ENCODE measurements around the gene UBE2E3.

The UBE2E3 gene

GRCh38 chr2:180980106-180980942 is at the start of gene UBE2E3:
Gene UBE2E3 (plus strand): TSS chr2:180980605. CDS start chr2:180982043, 1,438 bp downstream.
- peak in 3 of 4 experiments; percentile 56 to 65 (median 58) for DNase-seq (ENCODE audit: low read depth in 4 of 4, low spot score in 1 of 4)

GRCh38 chr2:180931841-180932240 is 48.6 kb upstream of the UBE2E3 start:
- DNase-seq (ENCODE audit: low read depth in 4 of 4, low spot score in 1 of 4): no peak

GRCh38 chr2:180933332-180933731 is 47.1 kb upstream of the UBE2E3 start:
- no peak for DNase-seq (ENCODE audit: low read depth in 4 of 4, low spot score in 1 of 4)

DNA sequence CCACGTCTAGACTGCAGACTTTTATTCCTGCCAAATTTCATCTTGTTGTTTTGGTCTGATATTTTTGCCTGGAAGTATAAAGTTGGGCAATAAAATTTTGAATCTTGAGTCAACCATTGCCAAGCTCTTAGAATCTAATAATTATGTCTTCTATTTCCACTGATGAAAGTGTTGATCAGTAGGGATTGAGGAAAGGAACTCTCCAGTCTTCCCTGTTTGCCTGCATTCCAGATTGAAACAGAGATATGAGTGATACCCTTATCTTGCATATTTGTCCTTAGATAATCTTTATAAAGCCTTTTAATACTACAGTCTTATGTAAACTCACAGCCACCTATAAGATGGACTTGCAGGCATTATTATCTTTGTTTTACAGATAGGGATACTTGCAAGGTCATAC is 45.5 kb upstream of the UBE2E3 start:
- DNase-seq (ENCODE audit: low read depth in 4 of 4, low spot score in 1 of 4): no peak

- peak in 1 of 4 experiments; percentile 1 for DNase-seq (ENCODE audit: low read depth in 4 of 4, low spot score in 1 of 4)
Observed at GRCh38 chr2:180937480-180937879, 42.9 kb upstream of the UBE2E3 start.

DNA sequence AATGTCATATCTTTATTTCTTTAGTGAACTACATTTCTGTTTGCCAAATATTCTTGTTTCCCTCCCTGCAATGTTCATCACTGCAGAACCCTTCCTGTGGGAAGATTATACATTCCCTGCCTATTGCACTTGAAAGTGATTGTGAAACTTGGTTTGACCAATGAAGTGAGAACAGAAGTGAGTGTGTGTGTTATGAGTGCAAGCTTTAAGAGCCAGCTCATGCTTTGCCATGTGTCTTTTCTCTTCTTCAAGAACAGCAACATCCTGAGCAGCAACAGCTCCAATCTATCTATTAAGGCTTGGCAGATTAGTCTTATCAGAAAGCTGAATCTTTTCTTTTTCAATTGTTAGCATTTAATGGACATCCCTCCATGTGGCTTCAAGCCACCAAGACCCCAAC is 42.0 kb upstream of the UBE2E3 start:
- DNase-seq (ENCODE audit: low read depth in 4 of 4, low spot score in 1 of 4): no peak

DNA sequence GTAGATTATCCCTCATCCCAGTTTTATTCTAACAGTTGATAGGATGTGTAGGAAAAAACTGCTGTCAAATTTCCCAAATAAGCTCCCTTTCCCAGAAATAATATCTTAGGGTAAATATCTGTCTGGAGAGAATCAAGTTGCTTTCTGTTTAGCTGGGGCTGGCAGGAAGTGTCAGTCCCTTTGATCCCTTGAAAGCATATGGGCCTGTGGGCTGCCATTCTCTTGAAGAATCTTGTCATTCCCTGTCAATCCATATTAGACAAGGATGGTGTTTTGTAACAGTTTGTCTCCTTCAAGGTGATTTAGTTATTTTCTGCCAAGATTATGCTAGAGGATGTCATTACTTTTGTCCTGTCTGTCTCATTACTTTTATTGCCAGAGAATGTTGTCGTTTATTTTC is 37.1 kb upstream of the UBE2E3 start:
- DNase-seq (ENCODE audit: low read depth in 4 of 4, low spot score in 1 of 4): no peak

- DNase-seq (ENCODE audit: low read depth in 4 of 4, low spot score in 1 of 4): no peak
Observed at GRCh38 chr2:180944372-180944771, 36.0 kb upstream of the UBE2E3 start.

DNA sequence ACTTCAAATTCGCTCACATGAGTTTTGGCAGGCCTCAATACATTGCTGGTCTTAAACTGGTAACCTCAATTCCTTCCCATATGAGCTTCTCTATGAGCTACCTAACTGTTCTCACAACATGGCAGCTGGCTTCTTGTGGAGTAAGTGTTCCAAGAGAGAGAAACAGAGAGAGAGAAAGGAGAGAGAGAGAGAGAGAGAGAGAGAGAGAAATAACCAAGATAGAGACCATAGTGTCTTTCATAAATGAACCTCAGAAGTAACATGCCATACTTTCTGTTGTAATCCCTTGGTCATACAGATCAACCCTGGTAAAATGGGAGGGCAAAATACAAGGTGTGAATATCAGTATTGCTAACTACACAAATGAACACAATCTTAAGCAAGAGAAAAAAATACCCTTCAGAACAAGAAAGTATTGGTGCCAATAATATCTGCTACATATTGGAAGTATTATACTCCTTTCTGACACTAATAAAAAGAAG is 33.2 kb upstream of the UBE2E3 start:
- DNase-seq (ENCODE audit: low read depth in 4 of 4, low spot score in 1 of 4): no peak

- DNase-seq (ENCODE audit: low read depth in 4 of 4, low spot score in 1 of 4): no peak
Observed at GRCh38 chr2:180949896-180950295, 30.5 kb upstream of the UBE2E3 start.

GRCh38 chr2:180952082-180952481 is 28.3 kb upstream of the UBE2E3 start:
- no peak for DNase-seq (ENCODE audit: low read depth in 4 of 4, low spot score in 1 of 4)

GRCh38 chr2:180952731-180953336 is 27.6 kb upstream of the UBE2E3 start:
- DNase-seq (ENCODE audit: low read depth in 4 of 4, low spot score in 1 of 4): no peak

DNA sequence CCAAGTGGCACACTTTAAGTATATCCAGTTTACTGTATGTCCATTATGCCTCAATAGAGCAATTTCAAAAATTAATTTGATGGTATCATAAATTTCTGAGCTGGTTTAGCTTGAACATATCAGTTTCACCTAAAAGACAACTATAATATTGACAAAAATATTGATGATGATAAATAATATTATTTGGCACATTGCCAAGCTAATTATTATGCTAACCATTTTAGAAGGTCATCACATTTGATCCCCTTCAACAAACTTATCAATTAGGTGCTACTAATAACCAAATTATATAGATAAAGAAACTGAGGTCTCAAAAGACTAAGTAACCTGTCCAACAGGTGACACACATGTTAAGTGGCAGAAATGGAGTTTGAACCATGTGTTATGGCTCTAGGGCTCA is 26.9 kb upstream of the UBE2E3 start:
- no peak for DNase-seq (ENCODE audit: low read depth in 4 of 4, low spot score in 1 of 4)

DNA sequence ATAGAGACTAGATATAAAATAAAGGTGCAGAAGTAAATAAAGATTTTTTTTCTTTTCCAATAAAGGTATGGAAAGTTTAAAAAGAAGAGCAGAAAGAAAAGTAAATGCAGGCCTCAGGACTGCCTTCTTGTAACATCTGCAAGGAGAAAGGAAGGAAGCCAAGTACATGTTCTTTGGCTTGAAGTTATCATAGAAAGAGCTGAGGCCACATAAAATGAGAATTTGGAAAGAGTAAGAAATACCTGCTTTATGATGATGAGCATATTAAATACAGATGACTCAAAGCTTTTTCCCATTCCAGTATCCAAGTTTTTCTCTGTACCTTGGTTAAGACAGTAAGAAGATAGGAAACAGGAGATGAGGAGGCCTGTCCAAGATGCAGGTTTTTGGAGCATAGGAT is 25.3 kb upstream of the UBE2E3 start:
- DNase-seq (ENCODE audit: low read depth in 4 of 4, low spot score in 1 of 4): no peak

DNA sequence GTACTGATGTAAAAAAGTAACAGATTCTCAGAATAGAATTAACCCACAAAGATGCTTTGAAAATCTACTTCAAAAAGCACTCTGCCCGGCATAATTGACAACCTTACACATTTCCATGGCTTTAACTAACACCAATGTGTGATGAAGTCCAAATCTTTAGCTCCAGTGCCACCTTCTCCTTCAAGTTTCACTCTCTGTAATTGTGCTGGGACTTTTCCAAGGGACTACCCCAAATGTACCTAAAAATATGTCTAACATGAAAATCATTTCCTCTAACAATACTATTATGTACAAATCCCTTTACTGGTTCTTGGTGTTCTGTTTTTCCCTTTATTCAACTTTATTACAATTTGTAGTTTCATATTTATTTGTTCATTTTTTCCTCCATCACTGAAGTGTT is 20.6 kb upstream of the UBE2E3 start:
- DNase-seq (ENCODE audit: low read depth in 4 of 4, low spot score in 1 of 4): no peak

DNA sequence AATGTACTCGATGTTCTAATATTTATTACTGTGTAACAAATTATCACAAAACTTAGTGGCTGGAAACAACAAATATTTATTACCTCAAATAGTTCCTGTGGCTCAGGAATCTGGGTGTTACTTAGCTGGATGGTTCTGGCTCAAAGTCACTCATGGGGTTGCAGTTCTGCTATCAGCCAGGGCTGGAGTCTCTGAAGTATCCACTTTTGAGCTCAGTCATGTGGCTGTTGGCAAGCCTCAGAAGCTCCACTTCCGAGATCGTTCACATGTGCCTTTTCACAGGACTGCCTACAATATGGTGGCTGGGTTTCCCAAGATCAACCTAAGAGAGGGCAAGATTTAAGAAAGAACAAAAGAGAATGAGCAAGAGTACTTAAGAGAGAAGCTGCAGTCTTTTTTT is 19.4 kb upstream of the UBE2E3 start:
- DNase-seq (ENCODE audit: low read depth in 4 of 4, low spot score in 1 of 4): no peak

GRCh38 chr2:180962727-180963314 is 17.6 kb upstream of the UBE2E3 start:
- DNase-seq (ENCODE audit: low read depth in 4 of 4, low spot score in 1 of 4): no peak

- no peak for DNase-seq (ENCODE audit: low read depth in 4 of 4, low spot score in 1 of 4)
Observed at GRCh38 chr2:180966378-180966777, 14.0 kb upstream of the UBE2E3 start.

- DNase-seq (ENCODE audit: low read depth in 4 of 4, low spot score in 1 of 4): no peak
Observed at GRCh38 chr2:180969124-180969523, 11.3 kb upstream of the UBE2E3 start.

GRCh38 chr2:180970016-180970415 is 10.4 kb upstream of the UBE2E3 start:
- DNase-seq (ENCODE audit: low read depth in 4 of 4, low spot score in 1 of 4): no peak

DNA sequence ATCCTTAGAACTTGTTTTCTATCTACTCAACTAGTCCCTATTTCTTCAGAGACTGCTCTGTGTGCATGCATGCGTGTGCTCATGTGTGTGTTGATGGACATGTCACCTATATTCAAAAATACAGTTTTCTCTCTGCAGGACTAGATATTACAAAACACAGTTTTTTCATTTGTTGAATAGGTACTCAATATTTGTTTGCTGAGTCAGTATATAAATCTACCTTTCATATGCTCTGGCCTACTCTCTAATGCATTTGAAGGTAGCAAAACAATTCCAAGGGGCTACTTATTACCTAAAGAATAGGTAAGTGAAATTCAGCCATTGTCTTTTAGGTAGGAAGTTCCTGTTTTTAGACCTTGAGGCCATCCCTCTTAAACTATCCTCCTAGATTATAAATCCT is 8.6 kb upstream of the UBE2E3 start:
- DNase-seq (ENCODE audit: low read depth in 4 of 4, low spot score in 1 of 4): no peak

- DNase-seq (ENCODE audit: low read depth in 4 of 4, low spot score in 1 of 4): no peak
Observed at GRCh38 chr2:180975585-180975984, 4.8 kb upstream of the UBE2E3 start.

All from stimulated activated CD4-positive, alpha-beta T cell treated with anti-CD3 and anti-CD28 coated beads, Interleukin-1b, Interleukin-23, amount 100 ng/mL, for 24 hours (primary cell).